ENCODE measurements around the gene POU6F2.
"Not testable (repeated sequence)": the region's sequence is repeated elsewhere in the genome, so short reads cannot be mapped to it uniquely, and the experiment has no call there.

Gene POU6F2

GRCh38 chr7:39186131-39186530 is 208.4 kb downstream of the POU6F2 start:
- no peak for DNase-seq (ENCODE audit: low read depth in 1 of 2, low spot score in 1 of 2)

GRCh38 chr7:39186671-39187070 is 209.0 kb downstream of the POU6F2 start:
- DNase-seq (ENCODE audit: low read depth in 1 of 2, low spot score in 1 of 2), result no peak

- DNase-seq (ENCODE audit: low read depth in 1 of 2, low spot score in 1 of 2), result no peak
Observed at GRCh38 chr7:39187130-39187529, 209.4 kb downstream of the POU6F2 start.

- no peak for DNase-seq (ENCODE audit: low read depth in 1 of 2, low spot score in 1 of 2)
Observed at GRCh38 chr7:39192476-39192875, 214.8 kb downstream of the POU6F2 start.

- DNase-seq (ENCODE audit: low read depth in 1 of 2, low spot score in 1 of 2), result not testable (repeated sequence)
Observed at GRCh38 chr7:39194388-39194787, 216.7 kb downstream of the POU6F2 start.

- DNase-seq (ENCODE audit: low read depth in 1 of 2, low spot score in 1 of 2), result no peak
Observed at GRCh38 chr7:39195967-39196366, 218.3 kb downstream of the POU6F2 start.

GRCh38 chr7:39197831-39198230 is 220.1 kb downstream of the POU6F2 start:
- DNase-seq (ENCODE audit: low read depth in 1 of 2, low spot score in 1 of 2), result no peak

- DNase-seq (ENCODE audit: low read depth in 1 of 2, low spot score in 1 of 2), result no peak
Observed at GRCh38 chr7:39198556-39198955, 220.8 kb downstream of the POU6F2 start.

- no peak for DNase-seq (ENCODE audit: low read depth in 1 of 2, low spot score in 1 of 2)
Observed at GRCh38 chr7:39199006-39199405, 221.3 kb downstream of the POU6F2 start.

GRCh38 chr7:39199951-39200350 is 222.2 kb downstream of the POU6F2 start:
- no peak for DNase-seq (ENCODE audit: low read depth in 1 of 2, low spot score in 1 of 2)

DNA sequence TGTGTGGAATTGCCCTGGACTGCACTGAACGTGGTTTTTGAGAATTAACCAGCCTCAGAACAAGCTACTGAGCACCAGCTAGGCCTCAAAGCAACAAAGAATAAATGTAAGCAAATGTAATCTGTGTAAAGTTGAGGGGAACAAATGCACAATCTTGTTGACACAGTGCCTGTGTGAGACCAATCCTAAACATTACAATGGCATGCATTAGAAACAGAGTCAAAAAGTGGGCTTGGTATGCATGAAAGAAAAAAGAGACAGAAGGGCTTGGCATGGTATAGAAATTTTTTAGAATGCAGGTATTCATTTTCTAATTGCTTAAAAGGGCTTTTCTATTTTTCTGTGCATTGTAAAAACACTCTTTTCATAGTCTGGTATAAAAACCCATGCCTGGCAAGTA is 224.3 kb downstream of the POU6F2 start:
- no peak for DNase-seq (ENCODE audit: low read depth in 1 of 2, low spot score in 1 of 2)

GRCh38 chr7:39210362-39210761 is 232.7 kb downstream of the POU6F2 start:
- DNase-seq (ENCODE audit: low read depth in 1 of 2, low spot score in 1 of 2), result no peak

GRCh38 chr7:39211581-39211980 is 233.9 kb downstream of the POU6F2 start:
- no peak for DNase-seq (ENCODE audit: low read depth in 1 of 2, low spot score in 1 of 2)

DNA sequence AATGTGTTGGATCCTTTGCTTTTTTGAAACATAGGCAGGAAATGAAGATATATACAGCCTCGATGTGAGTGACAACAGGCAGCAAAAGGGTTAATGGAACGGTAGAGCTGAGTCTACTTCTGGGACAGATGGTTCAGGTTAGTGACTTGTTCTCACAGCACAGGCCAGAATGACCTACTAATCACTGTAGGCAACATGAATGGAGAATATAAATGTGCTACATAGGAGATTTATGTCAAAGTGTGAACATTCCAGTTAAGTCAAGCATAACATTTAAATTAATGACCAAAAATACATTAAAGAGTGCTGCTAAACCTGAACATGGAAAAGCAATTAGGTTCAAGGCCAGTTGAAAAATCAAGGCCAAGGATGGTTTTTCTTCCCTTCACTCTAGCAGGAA is 235.2 kb downstream of the POU6F2 start:
- DNase-seq (ENCODE audit: low read depth in 1 of 2, low spot score in 1 of 2), result no peak

DNA sequence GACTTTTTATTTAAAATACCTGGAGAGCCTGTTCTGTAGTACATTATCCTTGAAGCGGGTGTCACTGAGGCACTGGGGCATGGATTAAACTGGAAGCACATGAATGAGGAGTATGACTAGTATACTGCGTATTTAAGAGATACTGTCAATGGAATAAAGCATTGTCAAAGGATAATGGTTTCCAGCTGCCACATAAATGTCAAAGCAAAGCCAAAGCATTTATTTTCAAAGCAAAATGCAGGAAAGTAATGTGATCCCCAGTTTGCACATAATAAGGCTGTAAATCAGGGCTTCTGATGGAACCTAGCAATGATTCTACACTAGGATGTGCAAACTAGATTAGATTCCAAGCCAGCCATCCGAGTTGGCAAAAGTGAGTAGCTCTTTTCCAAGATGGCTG is 240.1 kb downstream of the POU6F2 start:
- DNase-seq (ENCODE audit: low read depth in 1 of 2, low spot score in 1 of 2), result no peak

DNA sequence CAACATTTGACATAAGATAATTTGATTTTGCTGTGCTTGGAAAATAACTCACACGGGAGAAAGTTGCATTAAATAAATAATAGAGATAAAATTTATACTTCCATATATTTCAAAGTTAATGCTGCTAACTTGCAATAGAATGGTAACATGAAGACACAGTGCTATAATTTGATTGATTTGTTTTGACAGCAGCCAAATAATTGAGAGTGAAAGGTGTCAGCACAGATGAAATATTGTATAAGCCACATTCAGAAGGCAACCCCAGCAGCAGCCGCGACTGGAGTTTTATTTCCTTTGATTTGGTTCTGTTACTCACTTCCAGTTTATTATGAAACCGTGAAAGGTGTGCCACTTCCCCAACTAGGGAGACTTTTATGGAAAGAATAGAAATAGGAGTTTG is 242.2 kb downstream of the POU6F2 start:
- no peak for DNase-seq (ENCODE audit: low read depth in 1 of 2, low spot score in 1 of 2)

DNA sequence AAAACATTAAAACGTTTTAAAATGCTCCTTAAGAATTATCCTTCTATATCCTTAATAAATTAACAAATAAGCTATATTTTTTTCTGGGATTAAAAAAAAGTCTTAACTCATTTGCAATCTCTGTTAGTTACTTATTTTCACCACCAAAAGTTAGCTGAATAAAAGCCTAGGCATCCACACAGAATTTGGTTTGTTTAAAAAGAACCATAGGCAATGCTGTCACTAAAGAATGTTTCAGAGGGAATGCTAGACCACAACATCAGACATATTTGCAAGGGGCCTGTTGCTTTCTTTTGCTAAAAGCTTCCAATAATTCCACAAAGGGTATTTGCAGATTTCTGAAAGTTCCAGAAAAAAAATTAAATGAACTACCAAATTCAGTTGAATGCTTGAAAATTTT is 244.2 kb downstream of the POU6F2 start:
- DNase-seq (ENCODE audit: low read depth in 1 of 2, low spot score in 1 of 2), result no peak

DNA sequence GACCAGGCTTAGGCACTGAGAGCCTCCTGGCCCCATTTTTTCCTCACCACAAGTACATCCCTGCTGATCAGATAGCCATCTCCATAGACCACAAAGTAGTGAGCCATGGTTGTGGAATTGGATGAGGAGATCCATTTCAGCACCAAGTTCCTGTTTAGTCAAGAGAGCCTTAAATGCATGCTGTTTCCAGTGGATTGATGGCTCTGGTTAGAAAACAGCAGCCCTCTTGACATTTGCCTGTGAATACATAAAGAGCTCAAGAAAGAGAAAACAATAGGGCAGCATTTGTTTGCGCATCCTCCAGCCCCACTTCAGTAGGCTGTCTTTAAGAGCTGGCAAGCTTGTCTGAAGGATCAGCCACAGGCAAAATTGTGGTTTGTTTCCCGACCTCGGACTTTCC is 251.2 kb downstream of the POU6F2 start:
- DNase-seq (ENCODE audit: low read depth in 1 of 2, low spot score in 1 of 2), result no peak

GRCh38 chr7:39233851-39234529 is 256.3 kb downstream of the POU6F2 start:
- no peak for DNase-seq (ENCODE audit: low read depth in 1 of 2, low spot score in 1 of 2)

- no peak for DNase-seq (ENCODE audit: low read depth in 1 of 2, low spot score in 1 of 2)
Observed at GRCh38 chr7:39238234-39238869, 260.6 kb downstream of the POU6F2 start.

DNA sequence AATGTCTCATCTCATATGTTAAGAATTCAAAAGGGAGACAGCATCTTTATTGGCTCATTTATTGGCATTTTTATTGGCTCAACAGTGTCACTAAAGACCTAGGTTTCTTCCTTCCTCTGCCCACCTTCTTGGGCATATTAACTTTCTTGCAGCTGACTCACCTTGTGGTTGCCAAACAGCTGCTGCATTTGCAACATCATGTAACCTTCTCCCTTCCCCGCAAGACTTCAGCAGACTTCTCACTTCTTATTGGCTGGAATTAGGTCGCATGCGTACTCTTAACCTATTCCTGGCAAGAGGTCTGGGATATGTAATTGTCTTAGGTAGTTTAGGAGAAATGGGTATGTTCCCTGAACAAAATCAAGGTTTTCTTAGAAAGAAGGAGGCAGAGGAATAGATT is 263.2 kb downstream of the POU6F2 start:
- DNase-seq (ENCODE audit: low read depth in 1 of 2, low spot score in 1 of 2), result no peak

GRCh38 chr7:39247576-39247975 is 269.9 kb downstream of the POU6F2 start:
- no peak for DNase-seq (ENCODE audit: low read depth in 1 of 2, low spot score in 1 of 2)

GRCh38 chr7:39248041-39248691 is 270.5 kb downstream of the POU6F2 start:
- no peak for DNase-seq (ENCODE audit: low read depth in 1 of 2, low spot score in 1 of 2)
